Panc1 (cell line): ENCODE data around the gene ZNF180. TPM values are rescaled to one million over a fixed set of nuclear protein-coding genes. Genes with fewer than 3 reads are reported as not detected.
A peak's percentile ranks its signal among the peaks of the same experiment; 100 is the strongest.

Experiments
- ATAC-seq: fragments of 200-7000 bp; cut with Tn5 transposase; 2 replicates; pipeline ENCODE4 v1.9.1; 2020; ENCODE audit warnings: mild to moderate bottlenecking, moderate library complexity
- BruUV-seq: library from RNA; stranded (reverse); fragments of 400-500 nt; replicated peaks from 2 replicates; lab custom pipeline; 2021; lab: Mats Ljungman, UMichigan
- CTCF ChIA-PET: fragments of 300-600 bp; sonication (Branson Sonifier 250); formaldehyde crosslinking; loops from one replicate; lab custom pipeline; 2022; ENCODE audit warnings: antibody characterized with exemption; lab: Charles Lee
- POLR2A ChIA-PET: fragments of 300-600 bp; sonication (Branson Sonifier 250); formaldehyde crosslinking; loops from one replicate; lab custom pipeline; 2022; ENCODE audit warnings: antibody characterized with exemption; lab: Charles Lee
- DNase-seq: peaks from one replicate; pipeline ENCODE4 v3.0.0-alpha.2; 2010; ENCODE audit warnings: low read depth, low spot score
- H3K27ac ChIP-seq: 2 replicates; pipeline ENCODE4 v1.5.1; 2011; ENCODE audit warnings: mild to moderate bottlenecking, low read length, inconsistent platforms
- H3K27me3 ChIP-seq: fragments of 200-500 bp; sonication (Bioruptor generic); 2 replicates; pipeline ENCODE4 v1.6.0; 2014; ENCODE audit warnings: low read length, inconsistent platforms; ENCODE audit not compliant: control insufficient read depth, insufficient read depth
- H3K36me3 ChIP-seq: fragments of 200-500 bp; sonication (Bioruptor generic); 2 replicates; pipeline ENCODE4 v1.5.1; 2014; ENCODE audit warnings: inconsistent platforms, mild to moderate bottlenecking, low read length, moderate library complexity; ENCODE audit not compliant: control insufficient read depth, insufficient read depth
- H3K4me1 ChIP-seq: 2 replicates; pipeline ENCODE4 v1.5.1; 2011; ENCODE audit warnings: inconsistent platforms, mild to moderate bottlenecking, low read length, moderate library complexity; ENCODE audit not compliant: control insufficient read depth, insufficient read depth
- H3K4me3 ChIP-seq, 2 experiments: 2 replicates each; pipeline ENCODE4 v1.5.1; 2011 to 2012; ENCODE audit warnings: low read depth in 2 of 2, low read length in 2 of 2, mild to moderate bottlenecking in 2 of 2, inconsistent platforms in 1 of 2, moderate library complexity in 1 of 2
- H3K9me3 ChIP-seq: fragments of 200-500 bp; sonication (Bioruptor generic); 2 replicates; pipeline ENCODE4 v1.5.1; 2014; ENCODE audit warnings: low read depth, mild to moderate bottlenecking, inconsistent platforms, low read length, moderate library complexity; ENCODE audit not compliant: control insufficient read depth, insufficient read depth
- POLR2AphosphoS5 ChIP-seq: IDR thresholded peaks from 2 replicates; pipeline ENCODE4 v1.6.1; 2012; ENCODE audit warnings: mild to moderate bottlenecking, low read depth, low read length, moderate library complexity
- SIN3A ChIP-seq: IDR thresholded peaks from 2 replicates; pipeline ENCODE4 v1.6.1; 2012; ENCODE audit warnings: low read depth, mild to moderate bottlenecking, low read length, moderate library complexity, borderline replicate concordance; ENCODE audit not compliant: insufficient read depth
- TCF7L2 ChIP-seq: IDR thresholded peaks from 2 replicates; pipeline ENCODE4 v1.6.1; 2011; ENCODE audit warnings: mild to moderate bottlenecking, low read depth, low read length, inconsistent platforms
- in situ Hi-C: cut with HindIII; loops from 2 replicates; pipeline ENCODE4 v1.10.0; 2016; ENCODE audit warnings: low sequenced_read_pairs, low pct_unique_long_range_greater_than_20kb
- intact Hi-C: fragments of 100-400 bp; cut with micrococcal nuclease; formaldehyde crosslinking; loops from one replicate; pipeline ENCODE4 v1.10.0; 2022; ENCODE audit not compliant: unreplicated experiment
- total RNA-seq: library from RNA; stranded (reverse); gene quantifications from one replicate; pipeline ENCODE4 v1.2.1, GENCODE V29; 2021; ENCODE audit not compliant: unreplicated experiment
- TF ChIP-seq, protein P1 (sequence below): fragments of 450-650 bp; IDR thresholded peaks from 2 replicates; pipeline ENCODE4 v1.5.1; 2017; ENCODE audit warnings: mild to moderate bottlenecking
- TF ChIP-seq, protein P2 (sequence below), 2 experiments: IDR thresholded peaks; 2 replicates each; pipeline ENCODE4 v1.6.1; 2011 to 2012; ENCODE audit warnings: low read depth in 2 of 2, control low read depth in 1 of 2, low read length in 1 of 2, mild to moderate bottlenecking in 1 of 2, moderate library complexity in 1 of 2; ENCODE audit not compliant: insufficient read depth in 1 of 2

Gene ZNF180
- total RNA-seq, 1 experiment from 2014 or later = 6.7 TPM

DNA sequence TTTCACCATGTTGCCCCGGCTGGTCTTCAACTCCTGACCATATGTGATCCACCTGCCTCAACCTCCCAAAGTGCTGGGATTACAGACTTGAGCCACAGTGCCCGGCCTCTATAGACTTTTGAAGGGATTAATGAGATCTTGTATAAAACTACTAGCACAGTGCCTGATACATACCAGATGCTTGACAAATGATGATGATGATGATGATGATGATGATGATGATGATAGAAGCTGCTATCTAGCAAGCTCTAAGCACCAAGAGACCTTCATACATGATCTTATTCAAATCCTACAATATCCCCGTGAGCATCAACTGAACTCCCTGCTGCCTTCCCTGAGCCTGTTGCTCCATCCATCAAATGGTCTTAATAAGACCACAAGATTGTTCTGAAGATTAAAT lies 14.7 kb upstream of the ZNF180 start:
- no peak overlapping the region for H3K27ac ChIP-seq
- H3K36me3 ChIP-seq = no peaks in the 10 kb centered on the region
- H3K4me1 ChIP-seq = no peaks in the 10 kb centered on the region
- CTCF ChIA-PET = no interaction called here
- DNase-seq (no peak), ATAC-seq (no peak)
- no TSS peak for BruUV-seq
- no peak for TF ChIP-seq POLR2AphosphoS5
- TF ChIP-seq, protein P1, sequence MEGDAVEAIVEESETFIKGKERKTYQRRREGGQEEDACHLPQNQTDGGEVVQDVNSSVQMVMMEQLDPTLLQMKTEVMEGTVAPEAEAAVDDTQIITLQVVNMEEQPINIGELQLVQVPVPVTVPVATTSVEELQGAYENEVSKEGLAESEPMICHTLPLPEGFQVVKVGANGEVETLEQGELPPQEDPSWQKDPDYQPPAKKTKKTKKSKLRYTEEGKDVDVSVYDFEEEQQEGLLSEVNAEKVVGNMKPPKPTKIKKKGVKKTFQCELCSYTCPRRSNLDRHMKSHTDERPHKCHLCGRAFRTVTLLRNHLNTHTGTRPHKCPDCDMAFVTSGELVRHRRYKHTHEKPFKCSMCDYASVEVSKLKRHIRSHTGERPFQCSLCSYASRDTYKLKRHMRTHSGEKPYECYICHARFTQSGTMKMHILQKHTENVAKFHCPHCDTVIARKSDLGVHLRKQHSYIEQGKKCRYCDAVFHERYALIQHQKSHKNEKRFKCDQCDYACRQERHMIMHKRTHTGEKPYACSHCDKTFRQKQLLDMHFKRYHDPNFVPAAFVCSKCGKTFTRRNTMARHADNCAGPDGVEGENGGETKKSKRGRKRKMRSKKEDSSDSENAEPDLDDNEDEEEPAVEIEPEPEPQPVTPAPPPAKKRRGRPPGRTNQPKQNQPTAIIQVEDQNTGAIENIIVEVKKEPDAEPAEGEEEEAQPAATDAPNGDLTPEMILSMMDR = no peak
- no peak for TF ChIP-seq SIN3A
- TF ChIP-seq, protein P2, sequence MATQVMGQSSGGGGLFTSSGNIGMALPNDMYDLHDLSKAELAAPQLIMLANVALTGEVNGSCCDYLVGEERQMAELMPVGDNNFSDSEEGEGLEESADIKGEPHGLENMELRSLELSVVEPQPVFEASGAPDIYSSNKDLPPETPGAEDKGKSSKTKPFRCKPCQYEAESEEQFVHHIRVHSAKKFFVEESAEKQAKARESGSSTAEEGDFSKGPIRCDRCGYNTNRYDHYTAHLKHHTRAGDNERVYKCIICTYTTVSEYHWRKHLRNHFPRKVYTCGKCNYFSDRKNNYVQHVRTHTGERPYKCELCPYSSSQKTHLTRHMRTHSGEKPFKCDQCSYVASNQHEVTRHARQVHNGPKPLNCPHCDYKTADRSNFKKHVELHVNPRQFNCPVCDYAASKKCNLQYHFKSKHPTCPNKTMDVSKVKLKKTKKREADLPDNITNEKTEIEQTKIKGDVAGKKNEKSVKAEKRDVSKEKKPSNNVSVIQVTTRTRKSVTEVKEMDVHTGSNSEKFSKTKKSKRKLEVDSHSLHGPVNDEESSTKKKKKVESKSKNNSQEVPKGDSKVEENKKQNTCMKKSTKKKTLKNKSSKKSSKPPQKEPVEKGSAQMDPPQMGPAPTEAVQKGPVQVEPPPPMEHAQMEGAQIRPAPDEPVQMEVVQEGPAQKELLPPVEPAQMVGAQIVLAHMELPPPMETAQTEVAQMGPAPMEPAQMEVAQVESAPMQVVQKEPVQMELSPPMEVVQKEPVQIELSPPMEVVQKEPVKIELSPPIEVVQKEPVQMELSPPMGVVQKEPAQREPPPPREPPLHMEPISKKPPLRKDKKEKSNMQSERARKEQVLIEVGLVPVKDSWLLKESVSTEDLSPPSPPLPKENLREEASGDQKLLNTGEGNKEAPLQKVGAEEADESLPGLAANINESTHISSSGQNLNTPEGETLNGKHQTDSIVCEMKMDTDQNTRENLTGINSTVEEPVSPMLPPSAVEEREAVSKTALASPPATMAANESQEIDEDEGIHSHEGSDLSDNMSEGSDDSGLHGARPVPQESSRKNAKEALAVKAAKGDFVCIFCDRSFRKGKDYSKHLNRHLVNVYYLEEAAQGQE (IDR thresholded peaks at IDR 0.05; ENCODE audit: insufficient read depth in 1 of 2, low read depth in 2 of 2, low read length in 1 of 2) = no peak
- no peak for TF ChIP-seq TCF7L2
- no peaks in the 10 kb centered on the region for H3K9me3 ChIP-seq
- no peaks in the 10 kb centered on the region for H3K27me3 ChIP-seq
- POLR2A ChIA-PET = no interaction called here
- in situ Hi-C loops (no loop called here), intact Hi-C loops (no loop called here)
- no peak overlapping the region for H3K4me3 ChIP-seq

DNA sequence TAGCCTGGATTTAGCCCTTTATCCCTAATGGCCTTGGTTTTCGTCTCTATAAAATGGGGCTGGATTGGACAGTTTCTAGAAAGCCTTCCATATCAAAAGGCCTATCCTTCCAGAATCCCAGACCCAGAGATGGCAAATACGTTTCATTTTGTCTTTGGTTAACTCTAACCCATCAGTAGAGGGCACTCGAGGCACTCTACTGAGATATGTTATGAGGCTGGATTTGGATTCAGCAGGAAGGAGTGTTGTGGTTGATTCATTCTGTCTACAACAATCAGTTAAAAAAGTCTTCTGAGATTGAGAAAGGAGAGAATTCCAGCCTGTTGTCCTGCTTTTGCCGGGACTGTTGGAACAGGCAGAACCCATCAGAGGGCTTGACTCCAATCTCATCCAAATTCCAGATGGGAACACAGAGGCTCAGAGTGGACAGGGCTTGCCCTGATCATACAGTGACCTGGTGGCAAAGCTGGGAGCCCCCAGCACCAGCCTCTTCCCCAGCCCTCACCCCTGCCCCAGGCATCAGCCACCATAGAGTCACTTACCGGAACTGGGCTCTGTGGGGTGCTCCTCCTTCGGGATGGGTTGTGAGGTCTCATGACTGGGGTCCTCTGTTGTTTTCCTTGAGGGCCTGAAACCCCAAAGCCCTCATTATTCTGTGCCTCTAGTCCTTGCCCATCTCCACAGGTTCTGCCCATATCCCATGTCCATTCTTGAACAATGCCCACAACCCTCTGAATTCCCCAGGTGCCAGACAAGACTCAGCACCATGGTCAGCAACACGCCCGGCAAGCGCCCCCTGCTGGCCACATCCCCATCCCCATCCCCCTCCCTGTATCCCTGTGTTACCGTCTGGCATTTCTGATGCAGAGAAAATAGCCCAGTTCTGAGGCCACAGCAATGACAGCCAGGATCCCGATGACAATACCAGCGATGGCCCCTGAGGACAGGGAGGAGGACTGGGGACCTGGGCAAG lies 12.3 kb upstream of the ZNF180 start:
- no peaks in the 10 kb centered on the region for H3K9me3 ChIP-seq
- in situ Hi-C loops = no loop called here
- ATAC-seq = peak; percentile 80
- H3K27me3 ChIP-seq = no peaks in the 10 kb centered on the region; the same call in 1 of the 2 replicates
- no peaks in the 10 kb centered on the region for H3K4me1 ChIP-seq
- CTCF ChIA-PET = interaction anchor here (0.6 kb wide), 1 partner anchor 300 kb away, joined by 5 read pairs; the partner anchor contains the start of gene ZNF227
- TF ChIP-seq POLR2AphosphoS5 = no peak
- TF ChIP-seq, protein P1 = peak; percentile 69
- TF ChIP-seq, protein P2 (IDR thresholded peaks at IDR 0.05; ENCODE audit: insufficient read depth in 1 of 2, low read depth in 2 of 2, low read length in 1 of 2) = peak; percentile 94
- no peak overlapping the region for H3K4me3 ChIP-seq
- intact Hi-C loops = no loop called here
- no peak for DNase-seq
- POLR2A ChIA-PET = interaction anchor here (0.6 kb wide), 2 partner anchors 117 to 177 kb away, joined by 3 read pairs; no protein-coding TSS in a partner anchor
- BruUV-seq = no TSS peak
- H3K36me3 ChIP-seq = no peaks in the 10 kb centered on the region
- no peak overlapping the region for H3K27ac ChIP-seq
